ENCODE measurements around the gene PRSS36. TPM values are rescaled to one million over a fixed set of nuclear protein-coding genes. Genes with fewer than 3 reads are reported as not detected.

PRSS36 gene
- total RNA-seq, 1 experiment from 2014 or later, result 1.6 TPM

DNA sequence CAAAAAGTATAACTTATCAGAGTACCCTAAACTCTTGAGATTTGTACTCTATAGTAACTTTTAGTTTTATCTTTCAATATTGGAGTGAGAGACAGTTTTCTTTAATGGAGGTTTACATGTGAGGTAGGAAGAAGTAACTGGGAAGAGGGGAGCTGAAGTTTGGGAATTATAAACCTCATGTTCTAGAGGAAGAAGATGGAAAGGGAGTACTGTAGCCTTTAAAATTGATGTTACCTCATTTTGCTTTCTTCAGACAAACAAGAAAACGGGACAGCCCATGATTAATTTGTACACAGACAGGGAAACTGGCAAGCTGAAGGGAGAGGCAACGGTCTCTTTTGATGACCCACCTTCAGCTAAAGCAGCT, 39.5 kb upstream of the PRSS36 start:
- CTCF ChIA-PET, result no interaction called here
- no peaks in the 10 kb centered on the region for H3K27me3 Mint-ChIP-seq (ENCODE audit: unreplicated experiment)
- H3K36me3 Mint-ChIP-seq (ENCODE audit: insufficient read depth, unreplicated experiment), result peaks cover 100% of the 10 kb centered on the region
- TF ChIP-seq, protein P1, sequence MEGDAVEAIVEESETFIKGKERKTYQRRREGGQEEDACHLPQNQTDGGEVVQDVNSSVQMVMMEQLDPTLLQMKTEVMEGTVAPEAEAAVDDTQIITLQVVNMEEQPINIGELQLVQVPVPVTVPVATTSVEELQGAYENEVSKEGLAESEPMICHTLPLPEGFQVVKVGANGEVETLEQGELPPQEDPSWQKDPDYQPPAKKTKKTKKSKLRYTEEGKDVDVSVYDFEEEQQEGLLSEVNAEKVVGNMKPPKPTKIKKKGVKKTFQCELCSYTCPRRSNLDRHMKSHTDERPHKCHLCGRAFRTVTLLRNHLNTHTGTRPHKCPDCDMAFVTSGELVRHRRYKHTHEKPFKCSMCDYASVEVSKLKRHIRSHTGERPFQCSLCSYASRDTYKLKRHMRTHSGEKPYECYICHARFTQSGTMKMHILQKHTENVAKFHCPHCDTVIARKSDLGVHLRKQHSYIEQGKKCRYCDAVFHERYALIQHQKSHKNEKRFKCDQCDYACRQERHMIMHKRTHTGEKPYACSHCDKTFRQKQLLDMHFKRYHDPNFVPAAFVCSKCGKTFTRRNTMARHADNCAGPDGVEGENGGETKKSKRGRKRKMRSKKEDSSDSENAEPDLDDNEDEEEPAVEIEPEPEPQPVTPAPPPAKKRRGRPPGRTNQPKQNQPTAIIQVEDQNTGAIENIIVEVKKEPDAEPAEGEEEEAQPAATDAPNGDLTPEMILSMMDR (IDR thresholded peaks at IDR 0.05; ENCODE audit: unreplicated experiment), result no peak
- peak overlapping the region; percentile 63 for H3K27ac Mint-ChIP-seq (ENCODE audit: unreplicated experiment)
- intact Hi-C loops (cut with micrococcal nuclease; ENCODE audit: unreplicated experiment), result loop anchor here (10.0 kb wide), 1 partner anchor 195 kb away; no protein-coding TSS in a partner anchor
- peaks cover 42% of the 10 kb centered on the region for H3K4me1 Mint-ChIP-seq (ENCODE audit: low read depth, unreplicated experiment)
- no peaks in the 10 kb centered on the region for H3K9me3 Mint-ChIP-seq (ENCODE audit: low read depth, unreplicated experiment)
- no peak overlapping the region for H3K4me3 Mint-ChIP-seq (ENCODE audit: low read depth, unreplicated experiment)
- no peak for DNase-seq
- no TSS peak for BruUV-seq (replicated peaks)

DNA sequence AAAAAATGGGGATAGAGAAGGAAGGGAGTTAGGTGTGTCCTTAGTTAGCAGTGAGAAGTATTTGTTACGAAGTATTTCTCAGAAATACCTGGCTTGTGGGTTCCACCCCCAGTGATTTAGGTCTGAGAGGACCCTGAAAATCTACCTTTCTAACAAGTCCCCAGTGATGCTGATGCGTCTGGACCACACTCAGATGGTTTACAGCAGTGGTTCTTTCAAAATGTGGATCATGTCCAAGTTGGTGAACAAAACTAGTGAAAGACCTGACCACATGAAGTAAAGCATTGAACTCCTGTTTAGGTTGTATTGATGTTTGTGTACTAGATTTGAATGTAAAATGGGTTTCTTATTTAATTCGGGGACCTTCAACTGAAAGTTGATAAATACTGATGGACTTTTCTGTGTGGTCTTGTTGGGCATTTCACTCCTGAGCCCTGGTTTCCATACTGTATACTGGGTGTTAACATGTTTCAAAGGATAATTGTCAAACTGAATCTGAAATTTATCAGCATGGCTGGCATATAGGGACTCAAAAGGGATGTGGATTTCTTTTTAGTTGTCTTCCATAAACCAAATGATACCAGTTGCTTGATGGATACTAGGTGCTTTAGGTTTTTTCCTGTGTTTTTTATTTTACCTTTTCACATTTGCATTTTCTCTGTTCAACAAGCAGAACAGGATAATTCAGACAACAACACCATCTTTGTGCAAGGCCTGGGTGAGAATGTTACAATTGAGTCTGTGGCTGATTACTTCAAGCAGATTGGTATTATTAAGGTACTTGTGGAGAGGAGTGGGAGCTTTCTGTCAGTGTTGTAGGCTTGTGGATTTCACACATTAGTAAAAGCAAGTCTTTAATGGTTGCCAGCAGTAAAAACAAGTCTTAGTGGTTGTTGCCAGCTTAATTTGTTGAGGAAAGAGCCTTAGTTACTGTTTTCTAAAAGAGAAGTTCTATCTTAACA, 38.9 kb upstream of the PRSS36 start:
- Mint-ChIP-seq H3K27me3 (ENCODE audit: unreplicated experiment) (no peaks in the 10 kb centered on the region), H3K4me1 (ENCODE audit: low read depth, unreplicated experiment) (peaks cover 48% of the 10 kb centered on the region), H3K9me3 (ENCODE audit: low read depth, unreplicated experiment) (no peaks in the 10 kb centered on the region), H3K36me3 (ENCODE audit: insufficient read depth, unreplicated experiment) (peaks cover 100% of the 10 kb centered on the region), H3K27ac (ENCODE audit: unreplicated experiment) (no peak overlapping the region), H3K4me3 (ENCODE audit: low read depth, unreplicated experiment) (no peak overlapping the region)
- intact Hi-C loops (cut with micrococcal nuclease; ENCODE audit: unreplicated experiment), result loop anchor here (10.0 kb wide), 1 partner anchor 196 kb away; no protein-coding TSS in a partner anchor
- TF ChIP-seq, protein P1 (IDR thresholded peaks at IDR 0.05; ENCODE audit: unreplicated experiment), result no peak
- BruUV-seq (replicated peaks), result no TSS peak
- no peak for DNase-seq
- CTCF ChIA-PET, result no interaction called here

DNA sequence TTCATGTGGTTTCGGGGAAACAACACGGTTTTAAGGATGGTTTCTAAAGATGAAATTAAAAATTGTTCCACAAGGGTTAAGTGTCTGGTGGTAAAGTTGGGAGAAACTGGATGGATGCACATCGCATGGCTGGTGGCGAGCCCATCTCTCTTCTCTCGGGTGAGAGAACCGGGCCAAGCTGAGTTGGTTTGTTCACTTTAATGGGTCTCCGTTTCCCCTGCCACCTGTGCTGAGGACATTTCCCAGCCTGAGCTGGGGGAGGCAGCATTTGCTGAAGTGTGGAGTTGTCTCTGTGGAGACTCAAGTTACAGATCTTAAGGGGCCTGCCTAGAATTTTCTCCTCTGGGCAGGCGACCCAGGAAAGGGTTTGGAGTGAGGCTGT, 37.9 kb upstream of the PRSS36 start:
- no peak overlapping the region for H3K27ac Mint-ChIP-seq (ENCODE audit: unreplicated experiment)
- TF ChIP-seq, protein P1 (IDR thresholded peaks at IDR 0.05; ENCODE audit: unreplicated experiment), result no peak
- peaks cover 100% of the 10 kb centered on the region for H3K36me3 Mint-ChIP-seq (ENCODE audit: insufficient read depth, unreplicated experiment)
- intact Hi-C loops (cut with micrococcal nuclease; ENCODE audit: unreplicated experiment), result loop anchor here (10.0 kb wide), 1 partner anchor 197 kb away; no protein-coding TSS in a partner anchor
- peaks cover 57% of the 10 kb centered on the region for H3K4me1 Mint-ChIP-seq (ENCODE audit: low read depth, unreplicated experiment)
- no peak for DNase-seq
- no peaks in the 10 kb centered on the region for H3K27me3 Mint-ChIP-seq (ENCODE audit: unreplicated experiment)
- BruUV-seq (replicated peaks), result no TSS peak
- CTCF ChIA-PET, result interaction anchor here (1.0 kb wide), 1 partner anchor 15 kb away, joined by 3 read pairs; the partner anchor contains the start of gene PYCARD
- H3K4me3 Mint-ChIP-seq (ENCODE audit: low read depth, unreplicated experiment), result no peak overlapping the region
- H3K9me3 Mint-ChIP-seq (ENCODE audit: low read depth, unreplicated experiment), result no peaks in the 10 kb centered on the region

DNA sequence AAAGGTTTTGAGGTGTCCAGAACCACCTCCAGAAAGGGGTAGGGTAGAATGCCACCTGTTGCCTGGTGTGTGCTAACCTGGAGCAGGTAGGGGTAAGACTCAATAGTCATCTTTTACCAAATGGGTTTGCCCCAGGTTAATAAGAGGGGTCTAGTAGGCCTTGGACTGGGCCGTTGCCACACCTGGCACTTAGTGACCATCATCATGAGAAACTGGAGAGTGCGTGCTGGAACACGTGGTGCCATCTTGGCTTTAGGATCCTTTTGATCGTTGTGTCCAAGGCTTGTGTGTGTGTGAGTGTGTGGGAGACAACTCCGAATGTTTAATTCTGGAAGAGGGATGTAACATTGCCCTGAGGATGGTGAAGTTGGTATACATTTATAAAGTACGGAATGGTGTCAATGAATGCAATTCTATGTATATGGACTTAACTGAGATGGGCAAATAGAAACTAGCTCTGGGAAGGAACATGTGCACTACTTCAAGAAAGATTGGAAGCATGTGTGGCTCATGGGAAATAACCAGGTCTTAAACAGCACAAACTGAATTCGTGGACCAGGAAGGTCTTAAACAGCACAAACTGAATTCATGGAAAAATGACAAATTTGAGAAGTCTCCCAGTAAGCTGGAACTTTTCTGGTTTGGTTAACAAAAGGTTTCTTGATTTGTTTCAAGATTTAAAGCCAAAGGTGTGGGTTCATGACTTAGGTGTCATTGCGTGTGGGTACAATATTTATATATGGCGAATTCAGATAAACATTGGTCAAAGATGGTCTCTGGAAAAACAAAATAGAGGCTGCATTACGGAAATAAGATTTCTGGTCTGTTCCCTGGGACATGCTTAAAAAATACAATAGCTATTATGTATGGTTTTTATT, 37.3 kb upstream of the PRSS36 start:
- no TSS peak for BruUV-seq (replicated peaks)
- TF ChIP-seq, protein P1 (IDR thresholded peaks at IDR 0.05; ENCODE audit: unreplicated experiment), result no peak
- Mint-ChIP-seq H3K36me3 (ENCODE audit: insufficient read depth, unreplicated experiment) (peaks cover 100% of the 10 kb centered on the region), H3K4me3 (ENCODE audit: low read depth, unreplicated experiment) (no peak overlapping the region), H3K27me3 (ENCODE audit: unreplicated experiment) (no peaks in the 10 kb centered on the region), H3K27ac (ENCODE audit: unreplicated experiment) (peak overlapping the region; percentile 8), H3K9me3 (ENCODE audit: low read depth, unreplicated experiment) (no peaks in the 10 kb centered on the region), H3K4me1 (ENCODE audit: low read depth, unreplicated experiment) (peaks cover 64% of the 10 kb centered on the region)
- CTCF ChIA-PET, result interaction anchor here (0.5 to 1.0 kb wide), 2 partner anchors 16 to 29 kb away, joined by 3 read pairs; partner anchors contain the start of gene PYCARD
- intact Hi-C loops (cut with micrococcal nuclease; ENCODE audit: unreplicated experiment), result loop anchor here (10.0 kb wide), 1 partner anchor 198 kb away; no protein-coding TSS in a partner anchor
- no peak for DNase-seq
